Hepatocyte (in vitro differentiated cells): ENCODE results near the gene NGFR. TPM values are rescaled to one million over a fixed set of nuclear protein-coding genes. Genes with fewer than 3 reads are reported as not detected.

ENCODE experiments used
- DNase-seq: peaks from one replicate; pipeline ENCODE4 v3.0.0-alpha.2; 2016; ENCODE audit warnings: low spot score
- H2AFZ ChIP-seq: fragments of 200-600 bp; sonication (generic); 2 replicates; pipeline ENCODE4 v1.6.0; 2016; ENCODE audit warnings: antibody characterized with exemption, mild to moderate bottlenecking
- H3K27ac ChIP-seq: fragments of 200-600 bp; sonication (generic); 2 replicates; pipeline ENCODE4 v1.5.1; 2016; ENCODE audit warnings: mild to moderate bottlenecking
- H3K27me3 ChIP-seq: fragments of 200-600 bp; sonication (generic); 2 replicates; pipeline ENCODE4 v1.6.1; 2016
- H3K36me3 ChIP-seq: fragments of 200-600 bp; sonication (generic); replicated peaks from 2 replicates; pipeline ENCODE4 v1.5.1; 2016; ENCODE audit warnings: low read depth; ENCODE audit not compliant: insufficient read depth
- H3K4me1 ChIP-seq: fragments of 200-600 bp; sonication (generic); 2 replicates; pipeline ENCODE4 v1.5.1; 2016; ENCODE audit warnings: mild to moderate bottlenecking, moderate library complexity; ENCODE audit not compliant: insufficient read depth
- H3K4me2 ChIP-seq: fragments of 200-600 bp; sonication (generic); 2 replicates; pipeline ENCODE4 v1.6.0; 2016
- H3K4me3 ChIP-seq: fragments of 200-600 bp; sonication (generic); 2 replicates; pipeline ENCODE4 v1.5.1; 2016; ENCODE audit warnings: mild to moderate bottlenecking
- H3K79me2 ChIP-seq: fragments of 200-600 bp; sonication (generic); 2 replicates; pipeline ENCODE4 v1.6.0; 2017; ENCODE audit warnings: mild to moderate bottlenecking
- H3K9me2 ChIP-seq: fragments of 200-600 bp; sonication (generic); replicated peaks from 2 replicates; pipeline ENCODE4 v1.6.0; 2017; ENCODE audit warnings: mild to moderate bottlenecking; ENCODE audit not compliant: insufficient read depth
- H3K9me3 ChIP-seq: fragments of 200-600 bp; sonication (generic); 2 replicates; pipeline ENCODE4 v1.5.1; 2016; ENCODE audit warnings: low read depth, mild to moderate bottlenecking
- H4K20me1 ChIP-seq: fragments of 200-600 bp; sonication (generic); 2 replicates; pipeline ENCODE4 v1.6.0; 2016; ENCODE audit warnings: mild to moderate bottlenecking; ENCODE audit not compliant: insufficient read depth, poor library complexity, severe bottlenecking
- EZH2 ChIP-seq: fragments of 200-600 bp; sonication (generic); IDR thresholded peaks from 2 replicates; pipeline ENCODE4 v1.6.1; 2016; ENCODE audit warnings: antibody characterized with exemption, mild to moderate bottlenecking, borderline replicate concordance
- EZH2phosphoT487 ChIP-seq: fragments of 200-600 bp; sonication (generic); IDR thresholded peaks from one replicate; pipeline ENCODE4 v1.6.1; 2018; ENCODE audit warnings: antibody characterized with exemption, mild to moderate bottlenecking, low read depth, moderate library complexity; ENCODE audit not compliant: unreplicated experiment, severe bottlenecking
- WGBS: methylation state at CpG from one replicate; pipeline ENCODE4 v1.1.6; 2016; ENCODE audit warnings: low lambda C conversion rate; ENCODE audit errors: missing lambda C conversion rate; 5-methylcytosine and 5-hydroxymethylcytosine counted together
- polyA plus RNA-seq: library from polyadenylated mRNA; unstranded; fragments of >200 nt; fragmentation: Nextera tagmentation; extraction: Ambion mirVana; gene quantifications from 2 replicates; pipeline ENCODE4 v1.2.1, GENCODE V29; 2016
- total RNA-seq: library from RNA; depleted of rRNA; stranded (reverse); fragments of >200 nt; gene quantifications from 2 replicates; pipeline ENCODE4 v1.2.3, GENCODE V29; 2014
- TF ChIP-seq, protein P1 (sequence below): fragments of 200-600 bp; sonication (generic); IDR thresholded peaks from 2 replicates; pipeline ENCODE4 v1.5.1; 2016; ENCODE audit warnings: antibody characterized with exemption, mild to moderate bottlenecking; ENCODE audit not compliant: poor library complexity

NGFR gene
- total and polyA plus RNA-seq, 2 experiments from 2014 or later: 3.6 to 5.6 TPM

GRCh38 chr17:49466436-49466835, 28.7 kb upstream of the NGFR start:
- H4K20me1 ChIP-seq: no peaks in the 10 kb centered on the region
- no peak overlapping the region for H3K4me2 ChIP-seq
- no peaks in the 10 kb centered on the region for H3K9me2 ChIP-seq
- H3K27ac ChIP-seq: no peak overlapping the region
- WGBS: 82% methylated on average over 1 of the region's 1 CpG
- no peaks in the 10 kb centered on the region for H3K9me3 ChIP-seq
- no peaks in the 10 kb centered on the region for H3K79me2 ChIP-seq
- peaks cover 38% of the 10 kb centered on the region for H3K27me3 ChIP-seq
- peaks cover 14% of the 10 kb centered on the region for H3K4me1 ChIP-seq
- H2AFZ ChIP-seq: no peak overlapping the region
- H3K4me3 ChIP-seq: no peak overlapping the region
- no peak for DNase-seq
- TF ChIP-seq, protein P1, sequence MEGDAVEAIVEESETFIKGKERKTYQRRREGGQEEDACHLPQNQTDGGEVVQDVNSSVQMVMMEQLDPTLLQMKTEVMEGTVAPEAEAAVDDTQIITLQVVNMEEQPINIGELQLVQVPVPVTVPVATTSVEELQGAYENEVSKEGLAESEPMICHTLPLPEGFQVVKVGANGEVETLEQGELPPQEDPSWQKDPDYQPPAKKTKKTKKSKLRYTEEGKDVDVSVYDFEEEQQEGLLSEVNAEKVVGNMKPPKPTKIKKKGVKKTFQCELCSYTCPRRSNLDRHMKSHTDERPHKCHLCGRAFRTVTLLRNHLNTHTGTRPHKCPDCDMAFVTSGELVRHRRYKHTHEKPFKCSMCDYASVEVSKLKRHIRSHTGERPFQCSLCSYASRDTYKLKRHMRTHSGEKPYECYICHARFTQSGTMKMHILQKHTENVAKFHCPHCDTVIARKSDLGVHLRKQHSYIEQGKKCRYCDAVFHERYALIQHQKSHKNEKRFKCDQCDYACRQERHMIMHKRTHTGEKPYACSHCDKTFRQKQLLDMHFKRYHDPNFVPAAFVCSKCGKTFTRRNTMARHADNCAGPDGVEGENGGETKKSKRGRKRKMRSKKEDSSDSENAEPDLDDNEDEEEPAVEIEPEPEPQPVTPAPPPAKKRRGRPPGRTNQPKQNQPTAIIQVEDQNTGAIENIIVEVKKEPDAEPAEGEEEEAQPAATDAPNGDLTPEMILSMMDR: no peak
- TF ChIP-seq EZH2phosphoT487: no peak
- TF ChIP-seq EZH2: no peak
- no peaks in the 10 kb centered on the region for H3K36me3 ChIP-seq

GRCh38 chr17:49467175-49467574, 27.9 kb upstream of the NGFR start:
- TF ChIP-seq EZH2phosphoT487 (no peak), EZH2 (no peak)
- TF ChIP-seq, protein P1: no peak
- no peak for DNase-seq
- peaks cover 44% of the 10 kb centered on the region for H3K27me3 ChIP-seq
- H2AFZ ChIP-seq: no peak overlapping the region
- no peak overlapping the region for H3K4me3 ChIP-seq
- no peak overlapping the region for H3K27ac ChIP-seq
- no peaks in the 10 kb centered on the region for H3K9me2 ChIP-seq
- H4K20me1 ChIP-seq: no peaks in the 10 kb centered on the region
- no peak overlapping the region for H3K4me2 ChIP-seq
- peaks cover 14% of the 10 kb centered on the region for H3K4me1 ChIP-seq
- H3K36me3 ChIP-seq: no peaks in the 10 kb centered on the region
- 73% methylated on average over 1 of the region's 1 CpG for WGBS
- no peaks in the 10 kb centered on the region for H3K9me3 ChIP-seq
- no peaks in the 10 kb centered on the region for H3K79me2 ChIP-seq

DNA sequence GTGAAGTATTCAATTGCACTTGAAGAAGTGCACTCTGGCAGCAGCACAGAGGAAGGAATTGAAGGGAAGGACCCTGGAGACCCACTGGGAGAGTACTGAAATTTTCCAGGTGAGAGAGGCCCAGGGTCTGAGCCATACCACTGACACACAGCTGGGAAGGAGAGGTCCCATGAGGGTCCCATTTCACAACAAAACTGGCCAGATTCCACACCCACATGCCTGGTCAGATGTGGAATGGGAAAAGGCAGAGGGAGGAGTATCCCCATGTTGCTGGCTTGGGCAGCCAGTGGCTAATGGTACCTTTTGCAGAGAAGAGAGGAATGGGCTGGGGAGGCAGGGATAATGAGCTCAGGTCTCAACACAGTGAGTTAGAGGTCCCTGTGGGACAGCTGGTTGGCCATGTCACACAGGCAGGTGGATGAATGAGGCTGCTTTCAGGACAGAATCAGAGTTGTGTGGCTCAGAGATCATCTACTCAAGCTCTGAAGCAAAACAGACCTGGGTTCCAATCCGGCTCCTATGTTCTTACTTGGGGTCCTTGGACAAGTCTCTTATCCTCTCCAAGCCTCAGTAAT, 26.2 kb upstream of the NGFR start:
- H4K20me1 ChIP-seq: no peaks in the 10 kb centered on the region
- no peak overlapping the region for H3K4me3 ChIP-seq
- no peaks in the 10 kb centered on the region for H3K36me3 ChIP-seq
- TF ChIP-seq, protein P1: no peak
- no peak for TF ChIP-seq EZH2
- TF ChIP-seq EZH2phosphoT487: no peak
- H3K4me2 ChIP-seq: no peak overlapping the region
- no peak for DNase-seq
- H3K9me2 ChIP-seq: no peaks in the 10 kb centered on the region
- 75% methylated on average over 1 of the region's 1 CpG for WGBS
- peaks cover 52% of the 10 kb centered on the region for H3K27me3 ChIP-seq
- peaks cover 14% of the 10 kb centered on the region for H3K4me1 ChIP-seq
- no peak overlapping the region for H2AFZ ChIP-seq
- no peaks in the 10 kb centered on the region for H3K79me2 ChIP-seq
- H3K27ac ChIP-seq: no peak overlapping the region
- no peaks in the 10 kb centered on the region for H3K9me3 ChIP-seq
